Fibroblast of the aortic adventitia (primary cell): Measurements from ENCODE around the gene NPHP3. TPM values are rescaled to one million over a fixed set of nuclear protein-coding genes. Genes with fewer than 3 reads are reported as not detected.
"Not testable (repeated sequence)": the region's sequence is repeated elsewhere in the genome, so short reads cannot be mapped to it uniquely, and the experiment has no call there.

Experiments
- DNase-seq: peaks from one replicate; pipeline ENCODE4 v3.0.0-alpha.2; 2010; ENCODE audit warnings: low read depth
- H3K4me3 ChIP-seq: 2 replicates; pipeline ENCODE4 v1.5.1; 2011; ENCODE audit warnings: low read depth, mild to moderate bottlenecking, control low read depth, low read length, moderate library complexity
- total RNA-seq: library from RNA; depleted of rRNA; stranded (reverse); fragments of >200 nt; gene quantifications from 2 replicates; pipeline ENCODE4 v1.2.3, GENCODE V29; 2012; ENCODE audit warnings: low replicate concordance
- TF ChIP-seq, protein P1 (sequence below): IDR thresholded peaks from 2 replicates; pipeline ENCODE4 v1.5.1; 2011; ENCODE audit warnings: mild to moderate bottlenecking, low read length, control low read depth, inconsistent platforms; ENCODE audit not compliant: insufficient read depth

Gene NPHP3
- total RNA-seq, 1 donor, result 33.2 TPM

DNA sequence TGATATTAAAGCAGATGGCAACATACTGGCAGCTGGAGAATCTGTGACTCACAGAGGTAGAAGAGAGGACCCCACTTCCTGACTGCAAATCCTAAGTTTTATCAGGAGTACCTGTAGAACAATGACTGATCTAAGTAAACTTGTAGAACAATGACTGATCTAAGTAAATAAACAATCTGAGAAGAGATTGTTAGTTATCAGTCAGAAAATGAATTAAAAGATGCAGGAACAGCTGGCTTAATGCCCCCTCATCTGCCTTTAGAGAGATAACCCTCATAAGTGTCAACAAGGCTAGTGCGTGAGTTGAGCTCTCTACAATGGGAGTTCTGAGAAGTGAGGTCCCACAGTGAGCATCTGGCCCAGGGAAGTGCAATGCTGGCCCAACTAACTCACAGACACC lies 77.2 kb downstream of the NPHP3 start:
- H3K4me3 ChIP-seq, result no peak overlapping the region
- no peak for DNase-seq
- TF ChIP-seq, protein P1, sequence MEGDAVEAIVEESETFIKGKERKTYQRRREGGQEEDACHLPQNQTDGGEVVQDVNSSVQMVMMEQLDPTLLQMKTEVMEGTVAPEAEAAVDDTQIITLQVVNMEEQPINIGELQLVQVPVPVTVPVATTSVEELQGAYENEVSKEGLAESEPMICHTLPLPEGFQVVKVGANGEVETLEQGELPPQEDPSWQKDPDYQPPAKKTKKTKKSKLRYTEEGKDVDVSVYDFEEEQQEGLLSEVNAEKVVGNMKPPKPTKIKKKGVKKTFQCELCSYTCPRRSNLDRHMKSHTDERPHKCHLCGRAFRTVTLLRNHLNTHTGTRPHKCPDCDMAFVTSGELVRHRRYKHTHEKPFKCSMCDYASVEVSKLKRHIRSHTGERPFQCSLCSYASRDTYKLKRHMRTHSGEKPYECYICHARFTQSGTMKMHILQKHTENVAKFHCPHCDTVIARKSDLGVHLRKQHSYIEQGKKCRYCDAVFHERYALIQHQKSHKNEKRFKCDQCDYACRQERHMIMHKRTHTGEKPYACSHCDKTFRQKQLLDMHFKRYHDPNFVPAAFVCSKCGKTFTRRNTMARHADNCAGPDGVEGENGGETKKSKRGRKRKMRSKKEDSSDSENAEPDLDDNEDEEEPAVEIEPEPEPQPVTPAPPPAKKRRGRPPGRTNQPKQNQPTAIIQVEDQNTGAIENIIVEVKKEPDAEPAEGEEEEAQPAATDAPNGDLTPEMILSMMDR, result no peak

DNA sequence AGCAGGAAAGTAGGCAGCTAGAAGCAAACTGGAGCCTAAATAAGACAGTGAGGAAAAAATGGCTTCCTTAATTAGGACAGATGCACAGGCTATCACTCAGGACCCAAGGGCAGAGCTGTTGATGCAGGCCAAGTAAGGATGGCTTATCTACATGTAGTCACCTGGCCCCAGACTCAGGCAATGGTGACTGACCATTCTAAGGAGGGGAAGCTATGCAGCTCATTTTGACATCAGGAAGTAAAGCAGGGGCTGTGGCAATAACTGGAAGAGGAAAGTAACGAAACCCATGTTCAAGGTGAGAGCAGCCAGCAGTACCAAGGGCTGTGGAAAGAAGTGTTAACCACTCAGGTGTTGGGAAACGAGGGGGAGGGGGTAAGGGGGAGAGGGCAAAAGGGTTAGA lies 78.8 kb downstream of the NPHP3 start:
- TF ChIP-seq, protein P1, result no peak
- H3K4me3 ChIP-seq, result no peak overlapping the region
- DNase-seq, result no peak

DNA sequence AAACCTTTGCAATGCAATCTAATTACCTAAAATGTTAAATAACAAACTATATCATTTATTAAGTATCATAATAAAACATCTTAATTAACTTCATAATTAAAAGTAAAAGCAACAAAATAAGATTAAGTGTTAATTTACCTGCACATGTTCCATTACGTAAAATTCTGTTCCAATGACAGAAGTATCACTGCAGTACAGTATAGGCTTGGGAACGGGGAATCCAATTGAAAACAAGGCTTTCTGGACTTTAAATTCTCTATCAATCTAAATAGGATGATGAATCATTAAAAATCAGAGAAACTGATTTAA lies 79.7 kb downstream of the NPHP3 start:
- TF ChIP-seq, protein P1, result no peak

DNA sequence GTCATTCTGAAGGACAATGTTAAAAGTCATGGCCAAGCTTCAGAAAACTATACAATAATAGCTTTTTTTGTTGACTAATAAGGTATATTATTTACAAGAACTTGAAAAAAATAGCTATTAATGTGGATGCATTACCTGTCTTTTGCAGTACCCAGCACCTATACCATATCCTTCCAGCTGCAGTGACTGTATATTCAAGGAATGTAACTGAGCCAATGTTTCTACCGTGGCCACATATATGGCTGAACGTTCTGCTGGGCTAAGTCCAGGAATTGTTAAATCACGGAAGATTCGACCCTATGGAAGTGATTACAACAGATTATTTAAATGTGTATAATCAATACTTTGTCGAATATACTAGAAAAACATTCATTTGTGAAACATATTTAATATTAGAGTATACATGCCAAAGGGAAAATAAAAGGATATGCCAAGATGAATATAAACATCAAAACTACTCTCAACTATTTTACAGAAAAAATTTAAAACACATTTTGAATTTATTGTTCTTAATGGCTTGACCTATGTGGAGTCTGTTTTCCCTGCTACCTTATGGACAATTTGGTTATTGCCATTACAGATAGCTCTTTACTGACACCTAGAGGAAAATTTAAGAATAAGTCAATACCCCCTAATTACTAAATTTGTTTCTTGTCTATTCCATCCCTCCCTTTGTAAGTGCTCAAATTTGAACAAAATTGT lies 80.2 kb downstream of the NPHP3 start:
- TF ChIP-seq, protein P1, result peak; percentile 65
- H3K4me3 ChIP-seq, result no peak overlapping the region
- peak; percentile 86 for DNase-seq

More for the DNA sequence above, 79.7 kb downstream of the NPHP3 start:
- DNase-seq, result no peak
- no peak overlapping the region for H3K4me3 ChIP-seq

- H3K4me3 ChIP-seq, result not testable (repeated sequence)
These were observed 80.8 kb downstream of the NPHP3 start for GRCh38 chr3:132641427-132641826.

DNA sequence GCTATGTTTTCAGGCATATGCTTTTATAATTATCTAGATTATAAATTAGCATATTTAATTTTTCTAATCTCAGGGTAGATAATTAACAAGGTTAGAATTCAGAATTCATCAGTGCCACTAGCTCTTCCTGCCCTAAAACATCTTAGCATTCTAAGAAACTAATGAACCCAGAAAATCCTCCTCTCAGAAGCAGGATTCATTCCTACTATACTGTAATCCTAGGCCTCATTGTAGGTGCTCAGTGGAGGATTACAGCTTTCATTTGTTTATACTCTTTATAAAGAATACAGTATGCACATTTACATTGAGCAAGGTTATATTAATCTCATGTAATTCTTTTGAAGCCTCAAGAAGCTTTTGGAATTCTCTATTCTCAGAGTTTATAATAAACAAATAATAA lies 83.5 kb downstream of the NPHP3 start:
- no peak for DNase-seq
- TF ChIP-seq, protein P1, result no peak

More at GRCh38 chr3:132641427-132641826, 80.8 kb downstream of the NPHP3 start:
- DNase-seq, result not testable (repeated sequence)

GRCh38 chr3:132637590-132637989 lies 84.6 kb downstream of the NPHP3 start:
- DNase-seq, result peak; percentile 50

More for the DNA sequence above, 83.5 kb downstream of the NPHP3 start:
- H3K4me3 ChIP-seq, result no peak overlapping the region

More at GRCh38 chr3:132637590-132637989, 84.6 kb downstream of the NPHP3 start:
- TF ChIP-seq, protein P1, result no peak
- H3K4me3 ChIP-seq, result no peak overlapping the region
